HepG2 (cell line): Measurements from ENCODE around the gene KMT5C. TPM values are rescaled to one million over a fixed set of nuclear protein-coding genes. Genes with fewer than 3 reads are reported as not detected.
A peak's percentile ranks its signal among the peaks of the same experiment; 100 is the strongest.

Source experiments
- BRD4 ChIP-seq: sonication (generic); formaldehyde crosslinking; IDR thresholded peaks from 2 replicates; pipeline ENCODE4 v1.4.0; 2020; ENCODE audit warnings: missing genetic modification reagents
- NFIC ChIP-seq: IDR thresholded peaks from 2 replicates; pipeline ENCODE4 v1.6.1; 2012; ENCODE audit warnings: mild to moderate bottlenecking, low read length, inconsistent platforms
- SMAD1 ChIP-seq: sonication (generic); formaldehyde crosslinking; IDR thresholded peaks from 2 replicates; pipeline ENCODE4 v1.4.0; 2020; ENCODE audit warnings: missing genetic modification reagents, low read depth, mild to moderate bottlenecking, borderline replicate concordance
- ZNF296 ChIP-seq: sonication (generic); formaldehyde crosslinking; conservative IDR thresholded peaks from 2 replicates; pipeline ENCODE4 v1.5.0; 2020; ENCODE audit warnings: mild to moderate bottlenecking, missing genetic modification reagents
- ZNF333 ChIP-seq: sonication (generic); formaldehyde crosslinking; IDR thresholded peaks from 2 replicates; pipeline ENCODE4 v1.4.0; 2020; ENCODE audit warnings: mild to moderate bottlenecking, missing genetic modification reagents, borderline replicate concordance
- ZNF724P ChIP-seq: sonication (generic); formaldehyde crosslinking; IDR thresholded peaks from 2 replicates; pipeline ENCODE4 v1.8.0; 2022; ENCODE audit warnings: missing genetic modification reagents, borderline replicate concordance
- ZNF775 ChIP-seq: sonication (generic); formaldehyde crosslinking; IDR thresholded peaks from 2 replicates; pipeline ENCODE4 v1.4.0; 2020; ENCODE audit warnings: missing genetic modification reagents, mild to moderate bottlenecking, moderate library complexity, borderline replicate concordance
- polyA plus RNA-seq, 8 experiments: library from polyadenylated mRNA; depleted of rRNA in 3 of 8; stranded (reverse) in 7 of 8; unstranded in 1 of 8; fragments of >200 nt; fragmentation: Illumina TruSeq in 4 of 8; extraction: Trizol in 4 of 8; gene quantifications; 2 replicates each; pipeline versions ENCODE4 v1.2.1 to v1.2.3, GENCODE V29; 2011 to 2016; ENCODE audit warnings: low read depth in 4 of 8, missing spikeins in 1 of 8, mixed read lengths in 1 of 8; ENCODE audit not compliant: insufficient read depth in 1 of 8
- total RNA-seq, 5 experiments: library from RNA; depleted of rRNA; stranded (reverse); fragments of >200 nt; fragmentation: Illumina TruSeq; extraction: Trizol; gene quantifications; 2 replicates each; pipeline ENCODE4 v1.2.3, GENCODE V29; 2016; ENCODE audit warnings: low read depth in 1 of 5
- TF ChIP-seq, protein P1 (sequence below): sonication (generic); formaldehyde crosslinking; IDR thresholded peaks from 2 replicates; pipeline ENCODE4 v1.4.0; 2020; ENCODE audit warnings: missing genetic modification reagents, borderline replicate concordance
- TF ChIP-seq, protein P2 (sequence below): sonication (generic); formaldehyde crosslinking; conservative IDR thresholded peaks from 2 replicates; pipeline ENCODE4 v1.4.0; 2020; ENCODE audit warnings: missing genetic modification reagents
- TF ChIP-seq, protein P3 (sequence below): sonication (generic); formaldehyde crosslinking; IDR thresholded peaks from 2 replicates; pipeline ENCODE4 v1.4.0; 2020; ENCODE audit warnings: mild to moderate bottlenecking, missing genetic modification reagents

KMT5C gene
- total and polyA plus RNA-seq, 2 of the 13 experiments (the other 11 are each of a cell fraction or from before 2014, with no cell fraction given) = 5.5 to 9.0 TPM

DNA sequence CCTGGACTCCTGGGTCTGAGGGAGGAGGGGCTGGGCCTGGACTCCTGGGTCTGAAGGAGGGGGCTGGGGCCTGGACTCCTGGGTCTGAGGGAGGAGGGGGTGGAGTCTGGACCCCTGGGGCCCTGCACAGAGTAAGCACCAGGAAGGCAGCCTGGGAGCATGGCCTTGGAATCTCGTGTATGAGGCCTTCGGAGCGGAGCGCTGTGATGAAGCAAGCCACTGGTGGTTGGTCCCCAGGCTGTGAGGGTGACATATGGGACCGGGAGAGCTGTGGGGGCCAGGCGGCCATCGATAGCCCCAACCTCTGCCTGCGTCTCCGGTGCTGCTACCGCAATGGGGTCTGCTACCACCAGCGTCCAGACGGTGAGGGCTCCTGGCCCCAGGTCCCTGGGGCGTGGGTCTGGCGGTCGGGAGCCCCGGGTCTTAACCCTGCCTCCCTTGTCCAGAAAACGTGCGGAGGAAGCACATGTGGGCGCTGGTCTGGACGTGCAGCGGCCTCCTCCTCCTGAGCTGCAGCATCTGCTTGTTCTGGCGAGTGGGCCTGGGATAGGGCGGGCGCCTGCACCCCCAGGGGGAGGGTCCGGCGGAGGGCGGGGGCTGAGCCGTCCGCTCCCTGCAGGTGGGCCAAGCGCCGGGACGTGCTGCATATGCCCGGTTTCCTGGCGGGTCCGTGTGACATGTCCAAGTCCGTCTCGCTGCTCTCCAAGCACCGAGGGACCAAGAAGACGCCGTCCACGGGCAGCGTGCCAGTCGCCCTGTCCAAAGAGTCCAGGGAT lies 37.9 kb downstream of the KMT5C start (continued):
- TF ChIP-seq ZNF775 (CRISPR knock-in tag) (no peak), SMAD1 (CRISPR knock-in tag) (no peak), ZNF296 (CRISPR knock-in tag) (no peak), ZNF724P (CRISPR knock-in tag) (no peak), BRD4 (CRISPR knock-in tag) (no peak), NFIC (no peak), ZNF333 (CRISPR knock-in tag) (no peak)
- TF ChIP-seq, protein P1, sequence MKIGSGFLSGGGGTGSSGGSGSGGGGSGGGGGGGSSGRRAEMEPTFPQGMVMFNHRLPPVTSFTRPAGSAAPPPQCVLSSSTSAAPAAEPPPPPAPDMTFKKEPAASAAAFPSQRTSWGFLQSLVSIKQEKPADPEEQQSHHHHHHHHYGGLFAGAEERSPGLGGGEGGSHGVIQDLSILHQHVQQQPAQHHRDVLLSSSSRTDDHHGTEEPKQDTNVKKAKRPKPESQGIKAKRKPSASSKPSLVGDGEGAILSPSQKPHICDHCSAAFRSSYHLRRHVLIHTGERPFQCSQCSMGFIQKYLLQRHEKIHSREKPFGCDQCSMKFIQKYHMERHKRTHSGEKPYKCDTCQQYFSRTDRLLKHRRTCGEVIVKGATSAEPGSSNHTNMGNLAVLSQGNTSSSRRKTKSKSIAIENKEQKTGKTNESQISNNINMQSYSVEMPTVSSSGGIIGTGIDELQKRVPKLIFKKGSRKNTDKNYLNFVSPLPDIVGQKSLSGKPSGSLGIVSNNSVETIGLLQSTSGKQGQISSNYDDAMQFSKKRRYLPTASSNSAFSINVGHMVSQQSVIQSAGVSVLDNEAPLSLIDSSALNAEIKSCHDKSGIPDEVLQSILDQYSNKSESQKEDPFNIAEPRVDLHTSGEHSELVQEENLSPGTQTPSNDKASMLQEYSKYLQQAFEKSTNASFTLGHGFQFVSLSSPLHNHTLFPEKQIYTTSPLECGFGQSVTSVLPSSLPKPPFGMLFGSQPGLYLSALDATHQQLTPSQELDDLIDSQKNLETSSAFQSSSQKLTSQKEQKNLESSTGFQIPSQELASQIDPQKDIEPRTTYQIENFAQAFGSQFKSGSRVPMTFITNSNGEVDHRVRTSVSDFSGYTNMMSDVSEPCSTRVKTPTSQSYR (CRISPR knock-in tag) = peak; percentile 43; the same call in 1 of the 2 replicates
- TF ChIP-seq, protein P2, sequence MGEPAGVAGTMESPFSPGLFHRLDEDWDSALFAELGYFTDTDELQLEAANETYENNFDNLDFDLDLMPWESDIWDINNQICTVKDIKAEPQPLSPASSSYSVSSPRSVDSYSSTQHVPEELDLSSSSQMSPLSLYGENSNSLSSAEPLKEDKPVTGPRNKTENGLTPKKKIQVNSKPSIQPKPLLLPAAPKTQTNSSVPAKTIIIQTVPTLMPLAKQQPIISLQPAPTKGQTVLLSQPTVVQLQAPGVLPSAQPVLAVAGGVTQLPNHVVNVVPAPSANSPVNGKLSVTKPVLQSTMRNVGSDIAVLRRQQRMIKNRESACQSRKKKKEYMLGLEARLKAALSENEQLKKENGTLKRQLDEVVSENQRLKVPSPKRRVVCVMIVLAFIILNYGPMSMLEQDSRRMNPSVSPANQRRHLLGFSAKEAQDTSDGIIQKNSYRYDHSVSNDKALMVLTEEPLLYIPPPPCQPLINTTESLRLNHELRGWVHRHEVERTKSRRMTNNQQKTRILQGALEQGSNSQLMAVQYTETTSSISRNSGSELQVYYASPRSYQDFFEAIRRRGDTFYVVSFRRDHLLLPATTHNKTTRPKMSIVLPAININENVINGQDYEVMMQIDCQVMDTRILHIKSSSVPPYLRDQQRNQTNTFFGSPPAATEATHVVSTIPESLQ = no peak
- TF ChIP-seq, protein P3, sequence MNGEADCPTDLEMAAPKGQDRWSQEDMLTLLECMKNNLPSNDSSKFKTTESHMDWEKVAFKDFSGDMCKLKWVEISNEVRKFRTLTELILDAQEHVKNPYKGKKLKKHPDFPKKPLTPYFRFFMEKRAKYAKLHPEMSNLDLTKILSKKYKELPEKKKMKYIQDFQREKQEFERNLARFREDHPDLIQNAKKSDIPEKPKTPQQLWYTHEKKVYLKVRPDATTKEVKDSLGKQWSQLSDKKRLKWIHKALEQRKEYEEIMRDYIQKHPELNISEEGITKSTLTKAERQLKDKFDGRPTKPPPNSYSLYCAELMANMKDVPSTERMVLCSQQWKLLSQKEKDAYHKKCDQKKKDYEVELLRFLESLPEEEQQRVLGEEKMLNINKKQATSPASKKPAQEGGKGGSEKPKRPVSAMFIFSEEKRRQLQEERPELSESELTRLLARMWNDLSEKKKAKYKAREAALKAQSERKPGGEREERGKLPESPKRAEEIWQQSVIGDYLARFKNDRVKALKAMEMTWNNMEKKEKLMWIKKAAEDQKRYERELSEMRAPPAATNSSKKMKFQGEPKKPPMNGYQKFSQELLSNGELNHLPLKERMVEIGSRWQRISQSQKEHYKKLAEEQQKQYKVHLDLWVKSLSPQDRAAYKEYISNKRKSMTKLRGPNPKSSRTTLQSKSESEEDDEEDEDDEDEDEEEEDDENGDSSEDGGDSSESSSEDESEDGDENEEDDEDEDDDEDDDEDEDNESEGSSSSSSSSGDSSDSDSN (CRISPR knock-in tag) = peak; percentile 84
